T-helper 2 cell (primary cell): ENCODE results near the gene C19orf47.
A peak's percentile ranks its signal among the peaks of the same experiment; 100 is the strongest.

Experiments
- DNase-seq, 5 experiments: peaks; one replicate each; pipeline versions ENCODE4 v3.0.0 to v3.0.0-alpha.2; 2012 to 2022
- total RNA-seq, 2 donors: gene quantifications; one replicate each; lab custom pipeline; 2026; lab: John Stamatoyannopoulos, UW

C19orf47 gene, protein sequence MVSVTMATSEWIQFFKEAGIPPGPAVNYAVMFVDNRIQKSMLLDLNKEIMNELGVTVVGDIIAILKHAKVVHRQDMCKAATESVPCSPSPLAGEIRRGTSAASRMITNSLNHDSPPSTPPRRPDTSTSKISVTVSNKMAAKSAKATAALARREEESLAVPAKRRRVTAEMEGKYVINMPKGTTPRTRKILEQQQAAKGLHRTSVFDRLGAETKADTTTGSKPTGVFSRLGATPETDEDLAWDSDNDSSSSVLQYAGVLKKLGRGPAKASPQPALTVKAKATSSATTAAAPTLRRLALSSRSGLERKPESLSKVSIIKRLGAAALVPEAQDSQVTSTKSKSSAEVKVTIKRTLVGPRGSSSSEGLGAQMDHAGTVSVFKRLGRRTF
- 6.2 to 9.6 reads per million in 2 donors for total RNA-seq

DNA sequence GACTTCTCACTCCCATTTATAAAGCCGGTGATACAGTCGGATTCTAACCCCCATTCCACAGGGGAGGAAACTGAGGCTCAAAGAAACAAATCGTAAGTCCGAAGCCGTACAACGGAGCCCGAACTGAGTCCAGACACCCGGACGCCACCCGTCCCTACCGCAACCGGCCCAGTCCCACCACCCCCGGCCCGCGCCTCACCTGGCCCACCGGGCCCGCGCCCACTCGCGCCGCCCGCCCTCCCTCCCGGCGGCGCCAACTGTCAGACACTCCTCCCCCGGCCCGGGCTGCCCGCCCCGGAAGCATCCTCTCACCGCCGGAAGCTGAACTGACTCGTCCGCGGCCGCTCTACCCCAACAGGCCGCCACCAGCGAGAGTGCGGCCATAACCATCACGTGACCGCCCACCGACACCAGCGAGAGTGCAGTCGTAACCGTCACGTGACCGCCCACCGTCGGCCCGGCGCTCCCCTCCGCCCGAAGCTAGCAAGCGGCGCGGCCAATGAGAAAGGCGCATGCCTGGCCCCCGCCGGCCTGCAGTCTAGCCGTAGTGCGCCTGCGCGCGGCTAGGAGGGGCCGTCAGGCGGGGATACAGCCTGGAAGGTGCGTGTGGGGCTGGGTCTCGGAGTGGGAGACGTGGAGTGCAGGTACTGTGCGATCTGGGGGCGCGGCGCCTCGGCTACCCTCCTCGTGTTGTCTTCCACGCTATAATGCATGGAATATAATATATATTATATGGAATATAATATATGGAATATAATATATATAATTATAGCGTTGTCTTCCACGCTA, at the start of gene C19orf47, which contains the start of gene PLD3:
TSS of gene C19orf47 (minus strand) at position 273 of the 789 bp plus-strand sequence. CDS start 6,540 bp downstream, outside the sequence.
TSS of gene PLD3 (plus strand) at position 571 of the 789 bp plus-strand sequence. CDS start 17,789 bp downstream, outside the sequence.
- DNase-seq, result peak; percentile 94 to 100 (median 99)

DNA sequence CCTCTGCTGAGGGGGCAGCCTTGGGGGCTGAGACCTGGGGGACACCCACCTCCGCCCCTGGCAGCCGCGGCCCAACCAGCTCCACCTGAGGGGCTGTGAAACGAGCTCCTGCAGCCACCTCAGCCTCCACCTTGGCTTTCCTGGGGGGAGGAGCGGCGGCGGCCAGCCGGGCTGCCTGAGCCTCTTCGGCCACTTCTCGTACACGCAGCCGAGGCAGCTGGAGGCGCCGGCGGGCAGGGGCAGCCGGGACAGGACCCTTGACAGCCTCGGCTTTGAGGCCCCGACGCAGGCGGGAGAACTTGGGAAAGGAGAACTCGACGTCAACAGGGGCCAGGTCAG, 49.3 kb upstream of the C19orf47 start:
- no peak for DNase-seq

- DNase-seq, result no peak
Observed at GRCh38 chr19:40396886-40397567, 48.8 kb upstream of the C19orf47 start.

DNA sequence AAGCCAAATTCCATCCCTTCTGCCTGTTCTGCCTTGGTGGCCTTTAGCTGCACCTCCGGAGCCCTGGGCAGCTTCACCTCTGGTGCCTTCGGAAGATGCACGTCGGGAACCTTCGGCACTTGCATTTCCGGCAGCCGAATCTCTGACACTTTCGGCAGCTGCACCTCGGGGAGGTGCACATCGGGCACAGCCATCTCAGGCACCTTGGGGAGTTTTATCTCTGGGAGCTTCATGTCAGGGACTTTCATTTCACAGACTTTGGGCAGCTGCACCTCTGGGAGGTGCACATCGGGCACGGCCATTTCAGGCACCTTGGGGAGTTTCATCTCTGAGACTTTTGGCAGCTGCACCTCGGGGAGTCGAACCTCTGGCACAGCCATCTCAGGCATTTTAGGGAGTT, 47.8 kb upstream of the C19orf47 start:
- DNase-seq, result no peak

DNA sequence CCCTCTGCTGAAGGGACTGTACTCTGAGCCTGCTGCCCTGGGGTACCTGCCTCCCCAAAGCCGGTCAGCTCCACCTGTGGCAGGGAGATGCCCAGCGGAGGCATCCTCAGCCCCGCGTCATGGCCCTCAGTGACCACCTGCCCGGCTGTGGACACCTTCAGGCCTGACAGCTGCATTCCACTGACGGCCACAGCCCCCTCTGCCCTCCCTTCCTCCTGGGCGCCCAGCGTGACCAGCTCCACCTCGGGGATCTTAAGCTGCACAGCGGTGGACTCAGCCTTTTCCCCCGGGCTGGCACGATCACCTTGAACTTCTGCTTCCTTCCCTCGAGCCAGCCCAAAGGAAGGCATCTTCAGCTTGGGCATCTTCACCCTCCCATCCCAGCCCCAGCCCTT, 46.6 kb upstream of the C19orf47 start:
- no peak for DNase-seq

GRCh38 chr19:40393894-40394815, 46.0 kb upstream of the C19orf47 start:
- DNase-seq, result no peak

DNA sequence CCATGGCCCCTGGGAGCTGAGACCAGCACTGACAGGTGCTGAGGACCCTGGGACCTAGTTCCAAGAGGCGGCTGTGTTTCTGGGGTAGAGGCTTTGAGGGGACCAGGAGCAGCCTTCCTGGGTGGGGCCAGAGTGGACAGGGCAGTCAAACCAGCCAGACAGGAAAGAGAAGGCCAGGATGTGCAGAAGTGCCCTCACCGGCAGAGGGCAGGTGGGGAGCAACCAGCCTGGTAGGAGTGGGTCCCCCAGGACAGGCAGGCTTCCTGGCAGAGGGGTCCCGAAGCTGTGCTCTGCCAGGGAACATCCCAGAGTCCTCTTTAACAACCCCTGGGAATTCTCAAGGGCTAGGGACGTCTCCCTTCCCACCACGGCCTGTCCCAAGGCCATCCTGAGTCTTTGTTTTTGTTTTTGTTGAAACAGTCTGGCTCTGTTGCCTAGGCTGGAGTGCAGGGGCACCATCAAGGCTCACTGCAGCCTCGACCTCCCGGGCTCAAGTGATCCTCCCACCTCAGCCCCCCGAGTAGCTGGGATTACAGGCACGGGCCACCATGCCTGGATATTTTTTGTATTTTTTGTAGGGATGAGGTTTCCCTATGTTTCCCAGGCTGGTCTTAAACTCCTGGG, 44.8 kb upstream of the C19orf47 start:
- DNase-seq, result no peak

GRCh38 chr19:40392123-40392522, 43.9 kb upstream of the C19orf47 start:
- DNase-seq, result no peak

GRCh38 chr19:40390084-40390742, 42.0 kb upstream of the C19orf47 start, which contains the start of gene HIPK4:
Gene HIPK4 (minus strand): TSS chr19:40390181. CDS start chr19:40389902, 279 bp downstream.
- DNase-seq, result no peak

GRCh38 chr19:40389404-40390083, 41.3 kb upstream of the C19orf47 start:
- DNase-seq, result no peak

DNA sequence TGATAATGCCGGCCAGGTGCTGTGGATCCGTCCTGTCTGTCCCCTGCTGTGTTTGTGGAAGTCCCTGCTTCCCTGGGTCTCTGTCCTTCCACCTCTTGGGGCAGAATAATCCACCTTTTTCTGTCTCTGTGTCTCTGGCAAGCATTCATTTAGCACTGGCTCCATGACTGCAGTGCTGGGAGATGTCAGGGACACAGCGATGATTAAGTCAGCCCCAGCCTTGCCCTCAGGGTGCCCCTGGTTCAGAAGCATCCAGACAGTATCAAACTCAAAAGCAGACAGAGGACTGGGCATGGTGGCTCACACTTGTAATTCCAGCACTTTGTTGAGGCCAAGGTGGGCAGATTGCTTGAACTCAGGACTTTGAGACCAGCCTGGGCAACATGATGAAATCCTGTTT, 40.3 kb upstream of the C19orf47 start:
- no peak for DNase-seq

DNA sequence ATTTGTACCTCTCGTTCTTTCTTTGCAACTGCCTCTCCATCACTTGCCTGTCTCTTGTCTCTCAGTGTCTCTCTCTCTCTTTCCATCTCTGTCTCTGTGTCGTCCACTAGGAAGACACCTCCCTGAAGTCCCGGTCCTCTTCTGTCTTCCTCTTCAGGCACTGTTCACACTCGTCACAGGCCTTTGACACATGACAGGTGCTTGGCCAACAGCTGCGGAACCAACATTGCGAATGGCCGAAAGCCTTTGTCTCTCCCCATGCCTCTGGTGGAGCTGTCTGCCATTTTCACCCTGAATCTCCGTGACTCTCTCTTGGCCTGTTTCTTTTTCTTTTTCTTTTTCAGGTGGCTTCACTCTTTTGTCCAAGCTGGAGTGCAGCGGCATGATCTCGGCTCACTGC, 39.0 kb upstream of the C19orf47 start:
- no peak for DNase-seq

GRCh38 chr19:40383668-40384248, 35.6 kb upstream of the C19orf47 start:
- no peak for DNase-seq

DNA sequence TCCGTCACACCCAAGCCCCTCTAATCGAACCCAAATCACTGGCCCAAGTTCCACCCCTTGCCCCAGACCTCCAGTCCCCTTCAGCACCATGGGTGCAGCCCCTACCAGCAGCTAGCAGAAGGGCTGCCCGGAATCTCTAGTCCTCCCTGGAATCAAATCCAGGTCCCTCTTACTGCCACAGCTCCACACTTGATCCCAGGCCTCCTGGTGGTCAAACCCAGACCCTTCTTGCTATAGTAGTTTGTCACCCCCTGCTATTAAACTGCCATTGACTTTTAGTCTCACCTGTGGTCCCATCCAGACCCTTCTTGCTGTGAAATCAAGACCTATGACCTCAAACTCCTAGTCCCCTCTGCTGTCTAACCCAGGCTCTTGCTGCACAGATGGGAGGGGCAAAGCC, 33.1 kb upstream of the C19orf47 start:
- DNase-seq, result no peak

DNA sequence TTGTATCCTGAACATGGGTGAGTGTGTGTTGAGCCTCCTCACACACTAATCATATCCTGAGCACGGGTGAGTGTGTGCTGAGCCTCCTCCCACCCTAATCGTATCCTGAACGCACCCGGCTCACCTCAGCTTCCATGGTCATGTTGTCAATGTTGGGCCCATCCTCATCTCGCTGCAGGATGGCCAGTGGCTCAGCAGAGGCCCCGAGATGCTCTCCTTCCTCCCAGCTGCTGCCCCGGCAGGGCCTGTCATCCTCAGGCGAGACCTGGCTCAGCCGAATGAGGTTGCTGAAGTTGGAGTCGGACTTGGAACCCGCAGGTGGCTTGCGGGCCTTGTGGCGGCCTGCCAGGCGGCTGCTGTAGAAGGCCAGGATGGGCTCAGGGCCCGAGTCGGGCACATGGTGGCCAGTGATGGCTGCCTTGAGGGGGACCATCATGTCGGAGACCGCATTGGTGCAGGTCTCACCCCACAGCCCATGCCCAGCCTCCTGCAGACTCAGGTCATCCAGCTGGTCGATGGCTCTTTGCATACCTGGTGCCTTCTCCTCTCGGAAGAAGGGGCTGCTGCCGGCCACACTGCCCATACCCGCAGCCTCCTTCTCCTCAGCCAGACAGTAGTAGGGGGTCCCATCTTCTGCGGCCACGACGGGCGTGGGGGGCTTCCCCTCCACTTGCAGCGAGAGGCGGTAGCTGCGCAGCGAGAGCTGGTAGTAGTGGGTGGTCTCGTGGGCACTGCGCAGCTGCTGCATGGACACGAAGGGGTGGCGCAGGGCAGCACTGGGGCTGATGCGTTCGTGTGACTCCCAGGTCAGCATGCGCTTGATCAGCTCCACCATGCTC, 32.2 kb upstream of the C19orf47 start:
- no peak for DNase-seq

DNA sequence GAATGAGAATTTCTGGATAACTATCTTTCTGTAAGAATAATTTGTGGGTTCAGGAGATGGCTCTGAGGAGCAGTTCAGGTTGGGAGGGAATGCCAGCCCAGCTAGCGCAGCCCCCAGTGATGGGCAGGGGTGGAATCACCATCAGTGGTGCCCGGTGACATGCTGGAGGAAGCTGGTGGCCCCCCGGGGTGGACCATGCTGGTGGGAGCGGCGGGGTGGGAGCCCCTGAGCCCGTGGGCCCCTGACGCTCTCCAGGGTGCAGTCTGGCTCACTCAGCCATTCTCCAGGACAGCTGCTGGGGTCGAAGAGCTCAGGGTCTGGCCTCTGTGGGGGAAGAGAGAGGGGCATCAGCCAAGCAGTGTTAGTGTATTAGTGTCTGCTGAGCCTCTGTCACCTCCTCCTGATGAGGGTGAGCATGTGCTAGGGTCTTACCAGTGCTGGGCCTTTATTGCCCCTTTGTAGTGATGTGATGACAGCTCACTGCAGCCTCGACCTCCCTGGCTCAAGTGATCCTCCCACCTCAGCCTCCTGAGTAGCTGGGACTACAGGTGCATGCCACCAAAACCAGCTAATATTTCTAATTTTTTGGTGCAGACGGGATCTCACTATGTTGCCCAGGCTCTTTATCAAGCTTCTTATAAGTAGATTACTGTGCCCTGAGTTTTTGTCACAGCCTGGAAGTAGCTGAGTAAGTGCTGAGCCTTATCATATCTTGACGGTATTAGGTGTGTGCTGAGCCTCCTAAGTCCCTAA, 31.4 kb upstream of the C19orf47 start:
- no peak for DNase-seq

GRCh38 chr19:40378509-40378908, 30.3 kb upstream of the C19orf47 start:
- no peak for DNase-seq

GRCh38 chr19:40377876-40378385, 29.7 kb upstream of the C19orf47 start:
- DNase-seq, result no peak
